Memory B cell (primary cell): ENCODE data around the gene CCL3.

Experiments
- ATAC-seq: fragments of 150-1000 bp; cut with Tn5 transposase; 2 replicates; pipeline ENCODE4 v1.10.0; 2021; ENCODE audit warnings: low read depth, mild to moderate bottlenecking, moderate library complexity
- DNase-seq, 2 donors: peaks; one replicate each; pipeline ENCODE4 v3.0.0; 2022; ENCODE audit warnings: low spot score in 2 of 2
- H3K27ac Mint-ChIP-seq: one replicate; pipeline ENCODE4 v1.8.0; 2022; ENCODE audit warnings: mild to moderate bottlenecking, moderate library complexity, mixed read lengths
- H3K27me3 Mint-ChIP-seq: one replicate; pipeline ENCODE4 v1.8.0; 2022; ENCODE audit warnings: mixed read lengths
- H3K36me3 Mint-ChIP-seq: one replicate; pipeline ENCODE4 v1.8.0; 2022; ENCODE audit warnings: mild to moderate bottlenecking, mixed read lengths
- H3K4me1 Mint-ChIP-seq: one replicate; pipeline ENCODE4 v1.8.0; 2022; ENCODE audit warnings: mixed read lengths
- H3K4me3 Mint-ChIP-seq: one replicate; pipeline ENCODE4 v1.8.0; 2022; ENCODE audit warnings: mild to moderate bottlenecking, moderate library complexity, mixed read lengths
- H3K9me3 Mint-ChIP-seq: one replicate; pipeline ENCODE4 v1.8.0; 2022; ENCODE audit warnings: mixed read lengths

CCL3 gene

DNA sequence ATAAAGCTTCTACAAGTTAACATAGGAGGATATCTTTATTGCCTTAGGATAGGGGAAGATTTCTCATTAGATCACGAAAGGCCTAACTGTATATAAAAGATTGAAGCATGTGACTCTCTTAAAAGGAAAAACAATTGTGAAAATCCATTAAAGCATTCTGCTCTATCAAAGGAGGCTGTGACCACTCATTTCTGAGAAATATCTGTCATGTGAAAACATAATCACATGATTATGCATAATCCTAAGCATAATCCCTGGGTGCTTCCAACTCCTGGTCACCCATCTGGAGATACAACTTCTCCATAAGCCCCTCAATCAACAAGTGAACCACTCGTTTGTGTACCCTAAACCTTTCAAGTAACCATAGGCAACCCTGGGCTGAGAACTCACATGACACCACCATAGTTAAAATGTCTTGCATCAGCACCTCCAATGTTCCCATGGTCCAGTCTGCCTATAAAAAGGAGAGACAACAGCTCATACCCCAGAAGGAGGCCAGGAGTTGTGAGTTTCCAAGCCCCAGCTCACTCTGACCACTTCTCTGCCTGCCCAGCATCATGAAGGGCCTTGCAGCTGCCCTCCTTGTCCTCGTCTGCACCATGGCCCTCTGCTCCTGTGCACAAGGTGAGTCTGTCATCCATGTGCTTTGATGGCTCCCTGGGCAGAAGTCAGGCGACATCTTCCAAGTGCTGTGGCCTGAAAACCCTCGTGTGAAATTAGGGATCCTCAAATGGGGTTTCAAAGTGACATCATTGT is 26.0 kb downstream of the CCL3 start, which contains the start of gene CCL18:
Gene CCL18, plus strand, starts transcription at position 487 of the 756 bp plus-strand sequence. Its CDS starts 71 bp downstream, at position 558.
- ATAC-seq (no peak), DNase-seq (no peak)
- H3K4me1 Mint-ChIP-seq: peaks cover 4% of the 10 kb centered on the region
- H3K27me3 Mint-ChIP-seq: peaks cover 5% of the 10 kb centered on the region
- H3K4me3 Mint-ChIP-seq: no peak within 1 kb of the TSS
- no peaks in the 10 kb centered on the region for H3K9me3 Mint-ChIP-seq
- H3K36me3 Mint-ChIP-seq: no peaks in the 10 kb centered on the region
- no peak within 1 kb of the TSS for H3K27ac Mint-ChIP-seq

DNA sequence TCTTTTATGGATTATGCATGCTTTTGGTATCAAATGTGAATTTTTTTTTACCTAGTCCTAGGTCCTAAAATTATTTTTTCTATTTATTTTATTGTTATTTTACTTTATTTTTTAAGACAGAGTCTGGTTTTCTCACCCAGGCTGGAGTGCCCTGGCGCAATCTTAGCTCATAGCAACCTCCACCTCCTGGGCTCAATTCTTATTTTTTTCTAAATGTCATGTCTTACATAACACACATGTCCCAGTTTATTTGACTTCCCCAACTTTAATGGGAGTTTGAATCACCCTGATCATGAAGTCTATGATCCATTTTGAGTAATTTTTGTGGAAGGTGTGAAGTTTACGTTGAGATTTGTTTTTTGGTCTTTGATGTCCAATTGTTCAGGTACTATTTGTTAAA is 29.1 kb downstream of the CCL3 start:
- Mint-ChIP-seq H3K27ac (no peak overlapping the region), H3K36me3 (no peaks in the 10 kb centered on the region), H3K9me3 (no peaks in the 10 kb centered on the region), H3K27me3 (peaks cover 7% of the 10 kb centered on the region), H3K4me1 (peaks cover 4% of the 10 kb centered on the region), H3K4me3 (no peak overlapping the region)
- no peak for DNase-seq
- ATAC-seq: no peak

DNA sequence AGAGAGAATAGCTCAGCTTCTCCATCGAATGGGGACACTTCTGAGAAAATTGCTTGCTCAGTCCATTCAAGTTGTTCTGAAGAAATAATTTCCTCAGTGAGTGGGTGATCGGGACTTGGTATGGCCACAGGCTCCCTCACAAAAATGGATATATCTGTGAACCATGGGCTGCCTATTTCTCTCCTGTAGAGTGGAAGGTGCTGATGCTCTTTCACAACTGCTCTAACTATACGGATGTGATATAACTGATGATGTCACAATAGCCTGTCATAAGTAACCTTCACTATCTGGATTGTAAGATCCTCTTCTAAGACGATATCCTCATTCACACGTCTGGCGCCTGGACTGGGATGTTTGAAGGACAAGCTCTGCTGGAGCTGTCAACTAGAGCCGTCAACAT is 30.5 kb downstream of the CCL3 start:
- no peaks in the 10 kb centered on the region for H3K36me3 Mint-ChIP-seq
- no peak overlapping the region for H3K27ac Mint-ChIP-seq
- ATAC-seq (no peak), DNase-seq (no peak)
- H3K27me3 Mint-ChIP-seq: peaks cover 7% of the 10 kb centered on the region
- no peak overlapping the region for H3K4me3 Mint-ChIP-seq
- no peaks in the 10 kb centered on the region for H3K9me3 Mint-ChIP-seq
- H3K4me1 Mint-ChIP-seq: peaks cover 2% of the 10 kb centered on the region

DNA sequence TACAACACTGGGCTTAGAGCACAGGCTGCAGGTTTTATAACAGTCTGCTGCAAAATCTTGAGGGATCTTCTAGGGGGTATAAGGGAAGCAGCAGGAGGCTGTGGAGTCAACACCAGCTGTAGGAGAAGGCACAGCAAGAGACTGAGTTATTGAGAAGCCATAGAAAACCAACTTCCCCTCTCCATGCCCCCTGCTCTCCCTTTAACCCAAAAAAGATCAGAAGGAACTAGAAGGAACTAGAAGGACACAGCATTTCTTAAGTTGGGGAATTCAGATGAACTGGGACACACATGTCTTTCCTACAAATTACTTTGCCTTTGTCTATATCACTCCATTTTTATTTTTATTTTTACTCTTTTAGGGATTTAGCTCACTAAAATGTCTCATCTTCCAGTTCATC is 32.0 kb downstream of the CCL3 start:
- Mint-ChIP-seq H3K36me3 (no peaks in the 10 kb centered on the region), H3K4me3 (no peak overlapping the region), H3K9me3 (no peaks in the 10 kb centered on the region), H3K27ac (no peak overlapping the region), H3K4me1 (no peaks in the 10 kb centered on the region), H3K27me3 (peaks cover 4% of the 10 kb centered on the region)
- DNase-seq: no peak
- no peak for ATAC-seq

DNA sequence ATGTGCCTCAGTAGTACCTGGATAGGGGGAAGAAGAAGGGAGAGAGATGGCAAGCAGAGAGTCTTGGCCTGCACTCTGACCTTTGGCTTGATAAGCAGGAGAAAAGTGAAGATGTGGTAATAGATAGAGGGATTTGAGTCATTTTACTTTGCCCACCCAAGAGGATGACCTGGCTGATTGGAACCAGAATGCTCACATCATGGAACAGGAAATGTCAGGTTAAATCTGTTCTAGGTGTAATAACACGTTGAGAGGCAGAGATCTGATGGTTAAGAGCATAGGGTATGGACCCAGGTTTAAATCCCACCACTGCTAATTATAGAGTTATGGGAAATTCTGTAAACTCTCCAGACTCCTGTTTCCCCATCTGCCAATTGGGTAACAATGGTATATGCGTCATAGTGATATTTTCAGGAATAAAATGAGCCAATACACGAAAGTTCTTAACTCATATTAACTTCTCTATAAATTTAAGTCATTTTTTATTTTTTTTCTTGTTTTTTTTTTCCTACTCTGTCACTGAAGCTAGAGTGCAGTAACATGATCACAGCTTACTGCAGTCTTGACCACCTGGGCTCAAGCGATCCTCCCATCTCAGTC is 33.9 kb downstream of the CCL3 start:
- no peak overlapping the region for H3K27ac Mint-ChIP-seq
- DNase-seq (no peak), ATAC-seq (no peak)
- H3K27me3 Mint-ChIP-seq: peaks cover 4% of the 10 kb centered on the region
- no peak overlapping the region for H3K4me3 Mint-ChIP-seq
- peaks cover 5% of the 10 kb centered on the region for H3K9me3 Mint-ChIP-seq
- no peaks in the 10 kb centered on the region for H3K4me1 Mint-ChIP-seq
- no peaks in the 10 kb centered on the region for H3K36me3 Mint-ChIP-seq

DNA sequence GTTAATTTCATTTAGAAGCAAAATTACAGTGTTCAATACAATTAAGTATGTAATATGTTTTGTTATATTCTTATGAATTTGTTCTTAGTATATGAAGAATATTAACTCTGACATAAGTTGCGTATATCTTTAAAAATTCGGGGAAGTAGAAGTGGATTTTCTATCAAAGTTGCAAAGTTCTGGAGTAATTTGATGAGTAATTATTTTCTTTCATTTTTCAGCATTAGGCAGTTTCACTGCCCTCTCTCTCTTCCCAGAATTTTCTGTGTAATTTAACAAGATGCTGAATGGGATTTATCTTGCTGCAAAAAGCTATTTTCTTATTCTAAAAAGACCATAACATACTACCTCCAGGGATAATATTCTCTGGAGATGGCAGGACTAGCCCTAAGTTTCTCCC is 34.8 kb downstream of the CCL3 start:
- Mint-ChIP-seq H3K4me1 (no peaks in the 10 kb centered on the region), H3K4me3 (no peak overlapping the region), H3K36me3 (no peaks in the 10 kb centered on the region), H3K27ac (no peak overlapping the region), H3K27me3 (peaks cover 4% of the 10 kb centered on the region), H3K9me3 (peaks cover 6% of the 10 kb centered on the region)
- ATAC-seq (no peak), DNase-seq (no peak)

DNA sequence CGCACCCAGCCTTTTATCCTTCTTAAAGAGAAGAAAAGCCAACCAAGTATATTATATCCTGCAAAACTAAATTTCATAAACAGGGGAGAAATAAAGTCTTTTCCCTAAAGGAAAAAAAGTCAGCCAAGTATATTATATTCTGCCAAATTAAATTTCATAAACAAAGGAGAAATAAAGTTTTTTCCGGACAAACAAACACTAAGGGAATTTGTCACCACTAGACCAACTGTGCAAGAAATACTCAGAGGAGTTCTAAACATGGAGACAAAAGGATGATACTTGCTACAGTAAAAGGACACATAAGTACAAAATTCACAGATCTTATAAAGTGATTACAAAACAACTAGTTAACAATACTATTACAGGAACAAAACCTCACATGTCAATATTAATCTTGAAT is 40.3 kb downstream of the CCL3 start:
- ATAC-seq: no peak
- no peak overlapping the region for H3K4me3 Mint-ChIP-seq
- no peak overlapping the region for H3K27ac Mint-ChIP-seq

DNA sequence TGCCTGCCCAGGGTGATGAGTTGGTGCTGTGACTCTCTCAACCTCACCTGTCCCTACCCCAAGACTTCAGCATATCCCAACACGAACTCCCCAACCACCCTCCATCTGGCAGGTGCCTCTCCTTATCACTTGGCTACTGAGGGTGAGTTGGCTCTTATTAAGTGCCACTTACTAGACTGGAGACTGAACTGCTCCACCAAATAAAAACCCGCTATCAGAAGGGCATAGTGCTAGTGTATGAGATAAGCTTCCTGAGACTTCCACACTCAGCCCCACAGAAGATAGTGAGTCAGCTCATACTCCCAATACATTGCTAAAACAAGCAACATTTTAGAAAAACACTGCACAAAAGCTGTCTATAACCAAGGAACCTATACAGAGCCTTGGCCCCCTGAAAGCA is 41.9 kb downstream of the CCL3 start:
- Mint-ChIP-seq H3K9me3 (peaks cover 15% of the 10 kb centered on the region), H3K36me3 (peaks cover 8% of the 10 kb centered on the region), H3K4me3 (no peak overlapping the region), H3K27me3 (peaks cover 21% of the 10 kb centered on the region), H3K4me1 (no peaks in the 10 kb centered on the region), H3K27ac (no peak overlapping the region)
- DNase-seq (no peak), ATAC-seq (no peak)

More for the DNA sequence above, 40.3 kb downstream of the CCL3 start:
- Mint-ChIP-seq H3K36me3 (peaks cover 8% of the 10 kb centered on the region), H3K4me1 (no peaks in the 10 kb centered on the region), H3K27me3 (peaks cover 16% of the 10 kb centered on the region), H3K9me3 (peaks cover 13% of the 10 kb centered on the region)
- DNase-seq: no peak
